Measurements from ENCODE around the gene MAP2K5. TPM values are rescaled to one million over a fixed set of nuclear protein-coding genes. Genes with fewer than 3 reads are reported as not detected.

MAP2K5 gene
- total RNA-seq, 1 donor from 2014 or later: 26.7 TPM

DNA sequence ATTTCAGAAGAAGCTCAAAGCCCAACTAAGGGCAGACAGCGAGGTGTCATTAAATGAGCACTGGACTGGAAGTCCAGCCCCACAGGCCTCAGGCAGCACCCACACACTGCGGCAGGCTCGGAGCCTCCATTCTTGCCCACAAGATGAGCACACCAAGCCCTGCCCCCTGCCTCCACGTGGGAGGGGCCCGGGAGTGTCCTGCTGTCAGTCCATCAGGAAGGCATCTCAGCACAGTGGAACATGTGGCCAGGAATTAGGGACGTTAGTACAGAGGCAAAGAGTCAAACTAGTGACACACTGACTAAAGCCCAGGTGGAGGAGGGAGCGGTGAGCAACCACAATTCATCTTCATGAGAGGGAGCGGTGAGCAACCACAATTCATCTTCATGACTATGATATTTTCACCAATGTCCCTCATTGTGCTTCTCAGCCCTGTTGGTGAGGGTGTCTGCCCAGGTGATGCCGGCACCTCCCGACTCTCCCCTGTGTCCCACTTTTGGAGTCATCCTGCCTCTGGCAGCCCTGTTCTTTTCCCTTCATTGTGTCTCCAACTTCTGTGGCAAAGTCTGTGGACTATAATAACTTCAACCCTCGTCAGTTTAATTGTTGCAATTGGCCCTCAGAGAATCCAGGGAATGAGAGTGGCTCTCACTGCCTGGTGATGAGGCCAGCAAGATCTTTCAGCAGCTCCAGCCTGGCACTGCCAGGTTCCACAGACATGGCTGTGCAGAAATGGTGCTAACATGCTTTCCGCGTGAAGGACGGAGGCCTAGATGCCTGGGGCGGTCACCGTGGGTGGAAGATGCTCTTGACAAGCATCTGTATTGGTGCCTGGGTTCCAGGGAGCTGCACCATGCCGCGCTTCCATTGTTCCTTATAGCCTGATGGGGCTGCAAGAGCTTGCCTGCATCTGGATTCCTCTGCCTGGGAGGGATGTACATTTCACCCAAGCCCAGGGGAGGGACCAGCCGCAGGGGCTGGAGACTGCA, 259.7 kb downstream of the MAP2K5 start:
- peaks cover 8% of the 10 kb centered on the region for H3K4me1 Mint-ChIP-seq
- H3K4me3 Mint-ChIP-seq: no peak overlapping the region
- DNase-seq: no peak
- no peaks in the 10 kb centered on the region for H3K9me3 Mint-ChIP-seq
- POLR2A ChIA-PET: no interaction called here
- CTCF ChIA-PET: no interaction called here
- peaks cover 3% of the 10 kb centered on the region for H3K36me3 Mint-ChIP-seq (ENCODE audit: low read depth)
- intact Hi-C loops (cut with micrococcal nuclease): no loop called here
- H3K27ac Mint-ChIP-seq: no peak overlapping the region
- no peak for ATAC-seq (ENCODE audit: low read depth)
- TF ChIP-seq, protein P1, sequence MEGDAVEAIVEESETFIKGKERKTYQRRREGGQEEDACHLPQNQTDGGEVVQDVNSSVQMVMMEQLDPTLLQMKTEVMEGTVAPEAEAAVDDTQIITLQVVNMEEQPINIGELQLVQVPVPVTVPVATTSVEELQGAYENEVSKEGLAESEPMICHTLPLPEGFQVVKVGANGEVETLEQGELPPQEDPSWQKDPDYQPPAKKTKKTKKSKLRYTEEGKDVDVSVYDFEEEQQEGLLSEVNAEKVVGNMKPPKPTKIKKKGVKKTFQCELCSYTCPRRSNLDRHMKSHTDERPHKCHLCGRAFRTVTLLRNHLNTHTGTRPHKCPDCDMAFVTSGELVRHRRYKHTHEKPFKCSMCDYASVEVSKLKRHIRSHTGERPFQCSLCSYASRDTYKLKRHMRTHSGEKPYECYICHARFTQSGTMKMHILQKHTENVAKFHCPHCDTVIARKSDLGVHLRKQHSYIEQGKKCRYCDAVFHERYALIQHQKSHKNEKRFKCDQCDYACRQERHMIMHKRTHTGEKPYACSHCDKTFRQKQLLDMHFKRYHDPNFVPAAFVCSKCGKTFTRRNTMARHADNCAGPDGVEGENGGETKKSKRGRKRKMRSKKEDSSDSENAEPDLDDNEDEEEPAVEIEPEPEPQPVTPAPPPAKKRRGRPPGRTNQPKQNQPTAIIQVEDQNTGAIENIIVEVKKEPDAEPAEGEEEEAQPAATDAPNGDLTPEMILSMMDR (IDR thresholded peaks at IDR 0.05): no peak
- no peaks in the 10 kb centered on the region for H3K27me3 Mint-ChIP-seq

- TF ChIP-seq, protein P1 (IDR thresholded peaks at IDR 0.05): no peak
- DNase-seq (no peak), ATAC-seq (ENCODE audit: low read depth) (no peak)
- Mint-ChIP-seq H3K4me3 (no peak overlapping the region), H3K9me3 (no peaks in the 10 kb centered on the region), H3K27me3 (no peaks in the 10 kb centered on the region), H3K27ac (no peak overlapping the region), H3K4me1 (peaks cover 8% of the 10 kb centered on the region), H3K36me3 (ENCODE audit: low read depth) (peaks cover 10% of the 10 kb centered on the region)
- POLR2A ChIA-PET: no interaction called here
- CTCF ChIA-PET: no interaction called here
- intact Hi-C loops (cut with micrococcal nuclease): no loop called here
These were observed 260.8 kb downstream of the MAP2K5 start for GRCh38 chr15:67803299-67803698.

GRCh38 chr15:67803996-67804843, 261.7 kb downstream of the MAP2K5 start:
- intact Hi-C loops (cut with micrococcal nuclease): no loop called here
- ChIA-PET POLR2A (no interaction called here), CTCF (no interaction called here)
- peaks cover 19% of the 10 kb centered on the region for H3K36me3 Mint-ChIP-seq (ENCODE audit: low read depth)
- TF ChIP-seq, protein P1 (IDR thresholded peaks at IDR 0.05): no peak
- H3K9me3 Mint-ChIP-seq: no peaks in the 10 kb centered on the region
- peaks cover 8% of the 10 kb centered on the region for H3K4me1 Mint-ChIP-seq
- no peak overlapping the region for H3K27ac Mint-ChIP-seq
- H3K4me3 Mint-ChIP-seq: no peak overlapping the region
- no peaks in the 10 kb centered on the region for H3K27me3 Mint-ChIP-seq
- DNase-seq (no peak), ATAC-seq (ENCODE audit: low read depth) (no peak)

GRCh38 chr15:67805008-67805665, 262.6 kb downstream of the MAP2K5 start:
- TF ChIP-seq, protein P1 (IDR thresholded peaks at IDR 0.05): no peak
- DNase-seq (no peak), ATAC-seq (ENCODE audit: low read depth) (no peak)
- CTCF ChIA-PET: no interaction called here
- intact Hi-C loops (cut with micrococcal nuclease): no loop called here
- H3K4me3 Mint-ChIP-seq: no peak overlapping the region
- H3K27ac Mint-ChIP-seq: no peak overlapping the region
- POLR2A ChIA-PET: no interaction called here
- H3K9me3 Mint-ChIP-seq: no peaks in the 10 kb centered on the region
- no peaks in the 10 kb centered on the region for H3K27me3 Mint-ChIP-seq
- peaks cover 8% of the 10 kb centered on the region for H3K4me1 Mint-ChIP-seq
- H3K36me3 Mint-ChIP-seq (ENCODE audit: low read depth): peaks cover 21% of the 10 kb centered on the region
